ENCODE measurements around the gene AP1S3. TPM values are rescaled to one million over a fixed set of nuclear protein-coding genes. Genes with fewer than 3 reads are reported as not detected.

AP1S3 gene
- polyA plus RNA-seq, 2 of the 4 experiments (the other 2 are of a cell fraction) = 42.9 to 57.0 TPM

- no peak overlapping the region for H3K4me2 ChIP-seq
- ATAC-seq = no peak
- 78% methylated on average over 4 of the region's 4 CpGs for WGBS (ENCODE audit: missing lambda C conversion rate)
Measured at GRCh38 chr2:223736488-223736887, 100.9 kb downstream of the AP1S3 start.

GRCh38 chr2:223735659-223736244, 101.6 kb downstream of the AP1S3 start:
- ChIA-PET POLR2A (no interaction called here), CTCF (interaction anchor here (1.0 to 1.6 kb wide), 2 partner anchors 9 to 26 kb away, joined by 3 to 5 read pairs; no protein-coding TSS in a partner anchor)
- ATAC-seq = peak; percentile 34 to 54; a peak in 1 of 6 replicates
- Histone ChIP-seq H3K4me2 (no peak overlapping the region), H3K4me1 (peaks cover 27% of the 10 kb centered on the region), H3K9me3 (peaks cover 5% of the 10 kb centered on the region; the same call in 1 of the 3 replicates), H3K27ac (peak overlapping the region; percentile 53 to 70; a peak in 5 of 6 replicates), H3K4me3 (no peak overlapping the region)
- FAIRE-seq = no peak
- 88% methylated on average over 4 of the region's 4 CpGs for WGBS (ENCODE audit: missing lambda C conversion rate)
- TF ChIP-seq HDAC2 (IDR thresholded peaks at IDR 0.05) (no peak), RAD21 (conservative IDR thresholded peaks at IDR 0.05 in 1 of 2, IDR thresholded peaks at IDR 0.05 in 1 of 2) (no peak), CTCF (IDR thresholded peaks at IDR 0.05) (no peak), EP300 (IDR thresholded peaks at IDR 0.05) (no peak), HOXB13 (CRISPR knock-in tag; IDR thresholded peaks at IDR 0.05; ENCODE audit: low read depth) (no peak), MAFK (IDR thresholded peaks at IDR 0.05; ENCODE audit: partially characterized antibody) (no peak), RFX5 (IDR thresholded peaks at IDR 0.05) (no peak), FOSL2 (IDR thresholded peaks at IDR 0.05) (no peak), FOSL2 (CRISPR knock-in tag; IDR thresholded peaks at IDR 0.05) (no peak), ZNF302 (CRISPR knock-in tag; IDR thresholded peaks at IDR 0.05) (no peak), ZSCAN20 (CRISPR knock-in tag; IDR thresholded peaks at IDR 0.05) (no peak), FOSB (CRISPR knock-in tag; IDR thresholded peaks at IDR 0.05) (no peak), PHF8 (IDR thresholded peaks at IDR 0.05; ENCODE audit: borderline replicate concordance, low read depth) (no peak), HOXA7 (CRISPR knock-in tag; IDR thresholded peaks at IDR 0.05) (no peak), ATOH8 (CRISPR knock-in tag; IDR thresholded peaks at IDR 0.05; ENCODE audit: low read depth) (no peak), EHF (CRISPR knock-in tag; IDR thresholded peaks at IDR 0.05) (no peak), CBX2 (IDR thresholded peaks at IDR 0.05; ENCODE audit: borderline replicate concordance, low read depth) (no peak)
- no peak for DNase-seq (ENCODE audit: low read depth in 1 of 2, low spot score in 1 of 2)

More at GRCh38 chr2:223736488-223736887, 100.9 kb downstream of the AP1S3 start:
- FAIRE-seq (no peak), DNase-seq (ENCODE audit: low read depth in 1 of 2, low spot score in 1 of 2) (no peak)
- TF ChIP-seq NR3C1 (IDR thresholded peaks at IDR 0.05) (no peak), ZFP36 (IDR thresholded peaks at IDR 0.05; ENCODE audit: borderline replicate concordance, partially characterized antibody) (no peak), POLR2AphosphoS2 (conservative IDR thresholded peaks at IDR 0.05; ENCODE audit: low read length) (no peak), EP300 (IDR thresholded peaks at IDR 0.05) (no peak), ATOH8 (CRISPR knock-in tag; IDR thresholded peaks at IDR 0.05; ENCODE audit: low read depth) (no peak), GATA3 (IDR thresholded peaks at IDR 0.05; ENCODE audit: borderline replicate concordance) (no peak)
- Histone ChIP-seq H3K27ac (peak overlapping the region; percentile 53 to 70; a peak in 4 of 6 replicates), H3K9me3 (peaks cover 5% of the 10 kb centered on the region; the same call in 1 of the 3 replicates), H3K4me1 (peaks cover 27% of the 10 kb centered on the region), H3K4me3 (no peak overlapping the region)
- ChIA-PET POLR2A (no interaction called here), CTCF (interaction anchor here (1.3 to 1.6 kb wide), 2 partner anchors 23 to 25 kb away, joined by 3 read pairs; no protein-coding TSS in a partner anchor)
